ENCODE measurements around the gene PLA2G2C.

PLA2G2C gene

DNA sequence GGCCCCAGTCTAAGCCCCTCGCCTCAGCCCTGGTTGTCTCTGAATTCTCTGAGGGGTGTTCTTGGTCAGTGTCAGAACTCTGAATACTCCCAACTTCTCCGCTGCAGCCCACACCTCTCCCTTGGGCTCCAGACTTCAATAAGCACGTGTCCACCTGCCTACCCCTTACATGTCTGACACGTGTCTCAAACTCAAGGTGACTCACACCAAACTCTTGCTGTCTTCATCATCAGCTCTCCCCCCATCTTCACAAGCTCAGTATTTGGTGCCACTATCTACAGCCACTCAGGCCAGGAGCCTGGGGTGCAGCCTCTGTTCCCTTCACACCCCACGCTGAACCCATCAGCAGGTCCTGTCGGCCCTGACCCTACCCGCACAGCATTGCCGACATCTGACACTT, 19.2 kb downstream of the PLA2G2C start:
- Histone ChIP-seq H3K36me3 (ENCODE audit: control insufficient read depth, insufficient read depth, low read length) (no peaks in the 10 kb centered on the region), H3K4me3 (replicated peaks; ENCODE audit: low read depth, low read length) (no peak overlapping the region), H3K27me3 (replicated peaks; ENCODE audit: control insufficient read depth, insufficient read depth, low read length) (no peaks in the 10 kb centered on the region)
- TF ChIP-seq, protein P1, sequence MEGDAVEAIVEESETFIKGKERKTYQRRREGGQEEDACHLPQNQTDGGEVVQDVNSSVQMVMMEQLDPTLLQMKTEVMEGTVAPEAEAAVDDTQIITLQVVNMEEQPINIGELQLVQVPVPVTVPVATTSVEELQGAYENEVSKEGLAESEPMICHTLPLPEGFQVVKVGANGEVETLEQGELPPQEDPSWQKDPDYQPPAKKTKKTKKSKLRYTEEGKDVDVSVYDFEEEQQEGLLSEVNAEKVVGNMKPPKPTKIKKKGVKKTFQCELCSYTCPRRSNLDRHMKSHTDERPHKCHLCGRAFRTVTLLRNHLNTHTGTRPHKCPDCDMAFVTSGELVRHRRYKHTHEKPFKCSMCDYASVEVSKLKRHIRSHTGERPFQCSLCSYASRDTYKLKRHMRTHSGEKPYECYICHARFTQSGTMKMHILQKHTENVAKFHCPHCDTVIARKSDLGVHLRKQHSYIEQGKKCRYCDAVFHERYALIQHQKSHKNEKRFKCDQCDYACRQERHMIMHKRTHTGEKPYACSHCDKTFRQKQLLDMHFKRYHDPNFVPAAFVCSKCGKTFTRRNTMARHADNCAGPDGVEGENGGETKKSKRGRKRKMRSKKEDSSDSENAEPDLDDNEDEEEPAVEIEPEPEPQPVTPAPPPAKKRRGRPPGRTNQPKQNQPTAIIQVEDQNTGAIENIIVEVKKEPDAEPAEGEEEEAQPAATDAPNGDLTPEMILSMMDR (IDR thresholded peaks at IDR 0.05; ENCODE audit: insufficient read depth, low read length, poor library complexity, severe bottlenecking) = no peak
- DNase-seq (ENCODE audit: extremely low read depth, insufficient read length) = no peak

DNA sequence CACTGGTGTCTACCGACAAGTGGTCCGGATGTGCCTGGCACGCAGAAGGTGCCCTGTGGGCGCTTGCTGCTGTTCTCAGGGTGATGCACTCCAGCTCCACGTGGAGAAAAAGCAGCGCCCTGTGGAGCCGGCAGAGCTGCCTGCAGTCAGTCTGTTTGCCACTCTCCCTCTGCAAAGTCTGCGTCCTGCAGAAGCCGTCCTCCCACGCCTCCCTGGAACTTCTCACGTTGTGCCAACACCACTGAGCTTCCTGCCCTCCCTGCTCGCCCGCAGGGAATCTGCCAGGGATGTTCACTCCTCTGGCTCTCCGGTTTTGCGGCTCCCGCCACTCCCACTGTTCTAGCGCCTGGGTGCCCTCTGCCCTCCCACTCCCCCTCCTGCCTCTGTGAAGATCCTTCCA, 20.3 kb downstream of the PLA2G2C start:
- no peak for DNase-seq (ENCODE audit: extremely low read depth, insufficient read length)
- TF ChIP-seq, protein P1 (IDR thresholded peaks at IDR 0.05; ENCODE audit: insufficient read depth, low read length, poor library complexity, severe bottlenecking) = no peak
- Histone ChIP-seq H3K36me3 (ENCODE audit: control insufficient read depth, insufficient read depth, low read length) (no peaks in the 10 kb centered on the region), H3K27me3 (replicated peaks; ENCODE audit: control insufficient read depth, insufficient read depth, low read length) (no peaks in the 10 kb centered on the region), H3K4me3 (replicated peaks; ENCODE audit: low read depth, low read length) (no peak overlapping the region)

DNA sequence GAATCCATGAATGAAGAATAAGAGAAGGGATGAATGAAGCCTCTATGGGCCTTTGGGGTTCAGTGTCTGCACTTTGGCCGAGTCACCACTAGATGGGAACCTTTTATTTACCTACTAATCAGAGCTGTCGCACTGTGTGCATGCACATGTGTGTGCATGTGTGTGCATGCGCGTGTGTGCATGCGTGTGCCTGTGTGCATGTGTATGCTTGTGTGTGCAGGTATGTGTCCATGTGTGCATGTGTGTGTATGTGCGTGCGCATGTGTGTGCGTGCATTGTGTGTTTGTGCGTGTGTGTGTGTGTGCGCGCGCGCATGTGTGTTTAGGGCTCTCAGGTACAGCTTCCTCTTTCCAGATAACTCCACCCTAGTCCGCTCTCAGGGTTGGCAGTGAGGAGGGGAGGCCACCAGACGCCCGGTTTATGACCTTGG, 20.8 kb downstream of the PLA2G2C start:
- no peaks in the 10 kb centered on the region for H3K36me3 ChIP-seq (ENCODE audit: control insufficient read depth, insufficient read depth, low read length)
- no peaks in the 10 kb centered on the region for H3K27me3 ChIP-seq (replicated peaks; ENCODE audit: control insufficient read depth, insufficient read depth, low read length)
- TF ChIP-seq, protein P1 (IDR thresholded peaks at IDR 0.05; ENCODE audit: insufficient read depth, low read length, poor library complexity, severe bottlenecking) = peak; percentile 51
- H3K4me3 ChIP-seq (replicated peaks; ENCODE audit: low read depth, low read length) = no peak overlapping the region
- DNase-seq (ENCODE audit: extremely low read depth, insufficient read length) = no peak

DNA sequence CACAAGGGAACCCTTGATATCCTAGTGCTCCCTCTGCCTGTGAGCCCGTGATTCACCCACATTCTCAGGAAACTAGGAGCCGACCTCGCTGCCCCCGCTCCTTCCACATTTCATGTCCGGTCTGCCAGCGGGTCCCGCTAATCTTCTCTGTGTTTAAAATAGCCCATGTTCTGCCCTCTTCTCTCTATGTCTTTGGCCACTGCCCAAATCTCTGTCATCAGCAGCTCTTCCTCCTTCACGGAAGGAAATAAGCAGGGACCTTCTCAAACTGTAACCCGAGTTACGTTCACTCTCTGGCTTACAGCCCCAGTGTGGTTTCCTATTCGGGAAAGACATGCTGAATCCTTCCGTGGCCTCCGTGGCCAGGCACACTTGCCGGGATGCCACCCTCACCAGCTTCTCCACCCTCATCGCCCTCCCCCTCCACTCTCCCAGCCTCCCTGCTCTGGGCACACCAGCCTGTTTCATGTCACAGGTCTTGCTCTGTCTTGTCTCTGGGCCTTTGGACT, 21.6 kb downstream of the PLA2G2C start:
- no peaks in the 10 kb centered on the region for H3K36me3 ChIP-seq (ENCODE audit: control insufficient read depth, insufficient read depth, low read length)
- TF ChIP-seq, protein P1 (IDR thresholded peaks at IDR 0.05; ENCODE audit: insufficient read depth, low read length, poor library complexity, severe bottlenecking) = no peak
- no peaks in the 10 kb centered on the region for H3K27me3 ChIP-seq (replicated peaks; ENCODE audit: control insufficient read depth, insufficient read depth, low read length)
- no peak for DNase-seq (ENCODE audit: extremely low read depth, insufficient read length)
- H3K4me3 ChIP-seq (replicated peaks; ENCODE audit: low read depth, low read length) = no peak overlapping the region

DNA sequence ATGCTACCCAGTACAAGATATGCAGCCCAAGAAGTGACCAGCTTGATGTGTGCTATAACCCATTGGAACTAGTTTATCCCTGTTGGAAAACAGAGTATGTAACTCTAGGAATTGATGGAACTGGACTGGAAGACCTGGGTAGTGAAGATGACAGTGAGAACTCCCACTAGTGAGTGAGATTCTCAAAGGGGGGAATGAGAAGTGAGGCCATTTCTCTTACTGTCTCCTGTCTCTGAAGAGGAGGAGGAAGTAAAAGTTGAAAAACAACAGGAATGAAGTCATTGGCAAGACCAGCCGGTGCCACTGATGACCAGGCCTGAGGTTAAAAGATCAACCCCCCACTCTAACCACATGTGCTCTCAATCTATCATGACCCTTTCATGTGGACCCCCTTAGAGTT, 26.3 kb downstream of the PLA2G2C start:
- no peaks in the 10 kb centered on the region for H3K36me3 ChIP-seq (ENCODE audit: control insufficient read depth, insufficient read depth, low read length)
- no peak for DNase-seq (ENCODE audit: extremely low read depth, insufficient read length)

More for the DNA sequence above, 26.3 kb downstream of the PLA2G2C start:
- H3K4me3 ChIP-seq (replicated peaks; ENCODE audit: low read depth, low read length) = no peak overlapping the region
- no peaks in the 10 kb centered on the region for H3K27me3 ChIP-seq (replicated peaks; ENCODE audit: control insufficient read depth, insufficient read depth, low read length)
- TF ChIP-seq, protein P1 (IDR thresholded peaks at IDR 0.05; ENCODE audit: insufficient read depth, low read length, poor library complexity, severe bottlenecking) = no peak
